Measurements from ENCODE around the gene CPD. TPM values are rescaled to one million over a fixed set of nuclear protein-coding genes. Genes with fewer than 3 reads are reported as not detected.
"Not testable (repeated sequence)": the region's sequence is repeated elsewhere in the genome, so short reads cannot be mapped to it uniquely, and the experiment has no call there.

CPD gene
- total and polyA plus RNA-seq, 9 of the 15 experiments (the other 6 are each of a cell fraction or from before 2014, with no cell fraction given), result 4.5 to 24.4 (median 20.4) TPM

GRCh38 chr17:30349252-30349651 is 29.5 kb upstream of the CPD start (continued):
- TF ChIP-seq ZNF77 (CRISPR knock-in tag; IDR thresholded peaks at IDR 0.05), result no peak

GRCh38 chr17:30351263-30351662 is 27.5 kb upstream of the CPD start:
- H3K4me3 ChIP-seq; in situ Hi-C loops (cut with MboI); H3K9ac ChIP-seq (ENCODE audit: insufficient read depth in 1 of 2, low read depth in 2 of 2, low read length in 2 of 2); H3K9me1 ChIP-seq (ENCODE audit: control insufficient read depth, insufficient read depth, low read length); BruUV-seq (replicated peaks); intact Hi-C loops (cut with micrococcal nuclease); H3K27ac ChIP-seq (ENCODE audit: extremely low read depth, low read depth, low read length); ATAC-seq; DNase-seq (ENCODE audit: extremely low read depth in 1 of 4, low spot score in 3 of 4); H3K4me1 ChIP-seq (replicated peaks in 1 of 2; ENCODE audit: control insufficient read depth in 2 of 2, insufficient read depth in 2 of 2, low read length in 2 of 2); H2AFZ ChIP-seq (ENCODE audit: low read depth, low read length); POLR2A ChIA-PET; H3K27me3 ChIP-seq (ENCODE audit: control insufficient read depth in 2 of 2, insufficient read depth in 2 of 2, low read length in 2 of 2); H3K36me3 ChIP-seq (ENCODE audit: control insufficient read depth, insufficient read depth, low read length); H3K9me3 ChIP-seq (replicated peaks; ENCODE audit: control insufficient read depth, insufficient read depth, low read depth, low read length); H3K4me2 ChIP-seq (ENCODE audit: insufficient read depth, low read length); H3K79me2 ChIP-seq (ENCODE audit: control insufficient read depth, insufficient read depth, low read length); H4K20me1 ChIP-seq (replicated peaks; ENCODE audit: control insufficient read depth, insufficient read depth, low read length): not testable (repeated sequence)
- WGBS (ENCODE audit: insufficient coverage, low coverage, missing lambda C conversion rate), result 62% methylated on average over 4 of the region's 4 CpGs
- CTCF ChIA-PET (ENCODE audit: low intra/inter-chr PET ratio), result interaction anchor here (0.5 kb wide), 1 partner anchor 656 kb away, joined by 4 read pairs; no protein-coding TSS in a partner anchor
- FAIRE-seq, result peak; percentile 19

- no peak for ATAC-seq
- Histone ChIP-seq H3K27me3 (ENCODE audit: control insufficient read depth in 2 of 2, insufficient read depth in 2 of 2, low read length in 2 of 2) (no peaks in the 10 kb centered on the region), H3K9ac (ENCODE audit: insufficient read depth in 1 of 2, low read depth in 2 of 2, low read length in 2 of 2) (no peak overlapping the region), H3K4me1 (replicated peaks in 1 of 2; ENCODE audit: control insufficient read depth in 2 of 2, insufficient read depth in 2 of 2, low read length in 2 of 2) (peaks cover 0 to under 1% of the 10 kb centered on the region in 2 experiments; a peak in 2 of 5 replicates), H3K36me3 (ENCODE audit: control insufficient read depth, insufficient read depth, low read length) (no peaks in the 10 kb centered on the region), H3K27ac (ENCODE audit: extremely low read depth, low read depth, low read length) (no peak overlapping the region), H3K9me3 (replicated peaks; ENCODE audit: control insufficient read depth, insufficient read depth, low read depth, low read length) (no peaks in the 10 kb centered on the region), H3K79me2 (ENCODE audit: control insufficient read depth, insufficient read depth, low read length) (no peaks in the 10 kb centered on the region), H4K20me1 (replicated peaks; ENCODE audit: control insufficient read depth, insufficient read depth, low read length) (no peaks in the 10 kb centered on the region), H2AFZ (ENCODE audit: low read depth, low read length) (no peak overlapping the region), H3K9me1 (ENCODE audit: control insufficient read depth, insufficient read depth, low read length) (no peaks in the 10 kb centered on the region), H3K4me2 (ENCODE audit: insufficient read depth, low read length) (no peak overlapping the region), H3K4me3 (no peak overlapping the region)
- CTCF ChIA-PET (ENCODE audit: low intra/inter-chr PET ratio), result no interaction called here
- no TSS peak for BruUV-seq (replicated peaks)
- no peak for FAIRE-seq
- DNase-seq (ENCODE audit: extremely low read depth in 1 of 4, low spot score in 3 of 4), result no peak
- POLR2A ChIA-PET, result no interaction called here
- in situ Hi-C loops (cut with MboI), result no loop called here
- intact Hi-C loops (cut with micrococcal nuclease), result no loop called here
- WGBS (ENCODE audit: insufficient coverage, low coverage, missing lambda C conversion rate), result 42% methylated on average over 2 of the region's 2 CpGs
- peak; percentile 53 for TF ChIP-seq ZFP36 (IDR thresholded peaks at IDR 0.05; ENCODE audit: low read depth, low read length, partially characterized antibody)
- peak; percentile 71 for TF ChIP-seq RBM25 (IDR thresholded peaks at IDR 0.05; ENCODE audit: low read depth, low read length, severe bottlenecking)
- peak; percentile 89 for TF ChIP-seq ZNF384 (IDR thresholded peaks at IDR 0.05; ENCODE audit: low read depth, low read length)
- TF ChIP-seq CEBPG (CRISPR knock-in tag; IDR thresholded peaks at IDR 0.05), result no peak
- TF ChIP-seq CEBPG (tag; conservative IDR thresholded peaks at IDR 0.05 in 1 of 2, IDR thresholded peaks at IDR 0.05 in 1 of 2), result peak; percentile 25 to 67; a peak in 2 of 4 replicates
- TF ChIP-seq CEBPB (tag; IDR thresholded peaks at IDR 0.05), result peak; percentile 56
- no peak for TF ChIP-seq ELF2 (CRISPR knock-in tag; IDR thresholded peaks at IDR 0.05)
Measured at GRCh38 chr17:30351735-30352134, 27.0 kb upstream of the CPD start.
